GM13977 (cell line): Measurements from ENCODE around the gene HPCAL1.

Source experiments
- DNase-seq: peaks from one replicate; pipeline ENCODE4 v3.0.0; 2012; ENCODE audit warnings: low spot score
- in situ Hi-C: fragments of 300-500 bp; cut with MboI; formaldehyde crosslinking; loops from one replicate; pipeline ENCODE4 v1.12.0; 2022; ENCODE audit warnings: low sequenced_read_pairs, low pct_unique_long_range_greater_than_20kb, mixed read lengths, inconsistent platforms; ENCODE audit not compliant: unreplicated experiment
- TF ChIP-seq, protein P1 (sequence below): IDR thresholded peaks from 2 replicates; pipeline ENCODE4 v1.5.1; 2012; ENCODE audit warnings: mild to moderate bottlenecking, control low read depth; ENCODE audit not compliant: insufficient read depth; ENCODE audit errors: extremely low read depth, missing control alignments

The HPCAL1 gene

DNA sequence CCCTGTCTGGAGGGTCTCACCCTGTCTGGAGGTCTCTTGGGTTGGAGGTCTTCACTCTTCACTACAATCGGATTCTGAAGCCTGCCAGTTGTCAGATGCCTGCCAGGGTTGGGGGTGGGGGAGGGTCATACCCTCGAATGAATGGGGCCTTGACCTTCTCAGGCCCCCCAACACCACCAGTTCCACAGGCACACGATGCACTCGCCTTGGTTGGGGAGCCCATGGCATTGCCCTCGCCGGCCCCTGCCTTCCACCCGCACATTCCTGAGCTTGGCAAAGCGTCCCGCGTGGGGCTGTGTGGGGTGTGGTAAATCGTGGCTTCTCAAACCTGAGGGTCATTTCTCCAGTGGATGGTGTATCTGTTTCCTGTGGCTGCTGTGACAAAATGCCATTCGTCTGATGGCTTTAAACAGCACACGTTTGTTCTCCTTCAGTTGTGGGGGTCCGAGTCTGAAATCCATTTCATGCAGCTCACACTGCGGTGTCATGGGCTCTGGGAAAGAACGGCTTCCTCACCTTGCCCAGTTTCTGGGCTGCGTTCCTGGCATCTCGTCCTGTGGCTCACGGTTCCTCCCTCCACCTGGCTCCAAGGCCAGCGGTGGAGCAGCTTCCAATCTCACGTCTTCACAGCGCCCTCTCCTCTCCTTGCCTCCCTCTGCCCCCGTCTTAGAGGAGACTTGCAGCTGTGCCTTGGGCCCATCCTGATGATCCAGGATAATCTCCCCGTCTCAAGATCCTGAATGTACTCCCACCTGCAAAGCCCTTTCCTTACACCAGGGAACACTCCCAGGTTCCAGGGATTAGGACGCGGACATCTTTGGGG is 38.0 kb upstream of the HPCAL1 start:
- TF ChIP-seq, protein P1, sequence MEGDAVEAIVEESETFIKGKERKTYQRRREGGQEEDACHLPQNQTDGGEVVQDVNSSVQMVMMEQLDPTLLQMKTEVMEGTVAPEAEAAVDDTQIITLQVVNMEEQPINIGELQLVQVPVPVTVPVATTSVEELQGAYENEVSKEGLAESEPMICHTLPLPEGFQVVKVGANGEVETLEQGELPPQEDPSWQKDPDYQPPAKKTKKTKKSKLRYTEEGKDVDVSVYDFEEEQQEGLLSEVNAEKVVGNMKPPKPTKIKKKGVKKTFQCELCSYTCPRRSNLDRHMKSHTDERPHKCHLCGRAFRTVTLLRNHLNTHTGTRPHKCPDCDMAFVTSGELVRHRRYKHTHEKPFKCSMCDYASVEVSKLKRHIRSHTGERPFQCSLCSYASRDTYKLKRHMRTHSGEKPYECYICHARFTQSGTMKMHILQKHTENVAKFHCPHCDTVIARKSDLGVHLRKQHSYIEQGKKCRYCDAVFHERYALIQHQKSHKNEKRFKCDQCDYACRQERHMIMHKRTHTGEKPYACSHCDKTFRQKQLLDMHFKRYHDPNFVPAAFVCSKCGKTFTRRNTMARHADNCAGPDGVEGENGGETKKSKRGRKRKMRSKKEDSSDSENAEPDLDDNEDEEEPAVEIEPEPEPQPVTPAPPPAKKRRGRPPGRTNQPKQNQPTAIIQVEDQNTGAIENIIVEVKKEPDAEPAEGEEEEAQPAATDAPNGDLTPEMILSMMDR = no peak
- in situ Hi-C loops = no loop called here
- DNase-seq = no peak

GRCh38 chr2:10265329-10266132 is 37.2 kb upstream of the HPCAL1 start:
- in situ Hi-C loops = no loop called here
- DNase-seq = no peak
- TF ChIP-seq, protein P1 = no peak

- TF ChIP-seq, protein P1 = no peak
- DNase-seq = no peak
- in situ Hi-C loops = no loop called here
These were observed 36.5 kb upstream of the HPCAL1 start for GRCh38 chr2:10266133-10266620.

GRCh38 chr2:10267036-10267435 is 35.7 kb upstream of the HPCAL1 start:
- TF ChIP-seq, protein P1 = no peak
- in situ Hi-C loops = no loop called here
- no peak for DNase-seq

- TF ChIP-seq, protein P1 = no peak
- DNase-seq = no peak
- in situ Hi-C loops = no loop called here
These were observed 34.9 kb upstream of the HPCAL1 start for GRCh38 chr2:10267551-10268465.

GRCh38 chr2:10269291-10269690 is 33.4 kb upstream of the HPCAL1 start:
- DNase-seq = no peak
- in situ Hi-C loops = no loop called here
- TF ChIP-seq, protein P1 = no peak
